ENCODE measurements around the gene PNPLA2. TPM values are rescaled to one million over a fixed set of nuclear protein-coding genes. Genes with fewer than 3 reads are reported as not detected.
A peak's percentile ranks its signal among the peaks of the same experiment; 100 is the strongest.

Gene PNPLA2
- total RNA-seq, 2 experiments from 2014 or later = 29.7 to 32.0 TPM

GRCh38 chr11:839875-840617 is 21.3 kb downstream of the PNPLA2 start:
- CTCF ChIA-PET = interaction anchor here (1.1 kb wide), 1 partner anchor 56 kb away, joined by 3 read pairs; no protein-coding TSS in a partner anchor
- intact Hi-C loops (cut with micrococcal nuclease) = no loop called here
- DNase-seq = no peak

GRCh38 chr11:841981-842369 is 23.3 kb downstream of the PNPLA2 start:
- POLR2A ChIA-PET = interaction anchor here (0.7 to 21.1 kb wide), 6 partner anchors 14 to 85 kb away, joined by 3 to 273 read pairs (median 5); partner anchors contain the start of genes CD151, CRACR2B, PNPLA2 and RPLP2
- peak overlapping the region; percentile 85 for H3K4me3 Mint-ChIP-seq
- DNase-seq (no peak), ATAC-seq (peak; percentile 24)
- H3K27ac Mint-ChIP-seq = peak overlapping the region; percentile 87
- intact Hi-C loops (cut with micrococcal nuclease) = no loop called here
- no peaks in the 10 kb centered on the region for H3K9me3 Mint-ChIP-seq
- H3K27me3 Mint-ChIP-seq = peaks cover 2% of the 10 kb centered on the region
- CTCF ChIA-PET = interaction anchor here (1.4 to 1.5 kb wide), 2 partner anchors 14 to 31 kb away, joined by 3 read pairs; partner anchors contain the start of gene CRACR2B
- H3K4me1 Mint-ChIP-seq (ENCODE audit: low read depth) = peaks cover 33% of the 10 kb centered on the region
- H3K36me3 Mint-ChIP-seq (ENCODE audit: low read depth) = peaks cover 19% of the 10 kb centered on the region
- TF ChIP-seq CTCF (IDR thresholded peaks at IDR 0.05) = no peak

More at GRCh38 chr11:839875-840617, 21.3 kb downstream of the PNPLA2 start:
- no peak for TF ChIP-seq CTCF (IDR thresholded peaks at IDR 0.05)
- Mint-ChIP-seq H3K4me3 (peak overlapping the region; percentile 85), H3K27ac (no peak overlapping the region), H3K27me3 (no peaks in the 10 kb centered on the region), H3K9me3 (no peaks in the 10 kb centered on the region), H3K4me1 (ENCODE audit: low read depth) (peaks cover 33% of the 10 kb centered on the region), H3K36me3 (ENCODE audit: low read depth) (peaks cover 19% of the 10 kb centered on the region)
- ATAC-seq = no peak
- POLR2A ChIA-PET = interaction anchor here (0.9 to 21.1 kb wide), 3 partner anchors 12 to 24 kb away, joined by 3 to 273 read pairs (median 81); partner anchors contain the start of genes CD151, CRACR2B, PNPLA2 and RPLP2

GRCh38 chr11:842370-843002 is 23.8 kb downstream of the PNPLA2 start, which contains the start of the genes POLR2L and TSPAN4:
Gene POLR2L (minus strand): TSS chr11:842529. CDS start chr11:842508, 21 bp downstream.
Gene TSPAN4 (plus strand): TSS chr11:842852. CDS start chr11:850305, 7,453 bp downstream.
- ATAC-seq (peak; percentile 79), DNase-seq (peak; percentile 92)
- peaks cover 33% of the 10 kb centered on the region for H3K4me1 Mint-ChIP-seq (ENCODE audit: low read depth)
- ChIA-PET CTCF (interaction anchor here (1.0 to 1.5 kb wide), 4 partner anchors 12 to 31 kb away, joined by 3 to 5 read pairs (median 3); partner anchors contain the start of genes CRACR2B and PNPLA2), POLR2A (interaction anchor here (1.0 to 21.1 kb wide), 5 partner anchors 8 to 68 kb away, joined by 6 to 273 read pairs (median 11); partner anchors contain the start of genes CD151, CHID1, CRACR2B and PNPLA2)
- no peaks in the 10 kb centered on the region for H3K9me3 Mint-ChIP-seq
- H3K27me3 Mint-ChIP-seq = peaks cover 2% of the 10 kb centered on the region
- peak within 1 kb of the TSS; percentile 87 for H3K27ac Mint-ChIP-seq
- peaks cover 19% of the 10 kb centered on the region for H3K36me3 Mint-ChIP-seq (ENCODE audit: low read depth)
- peak within 1 kb of the TSS; percentile 85 for H3K4me3 Mint-ChIP-seq
- no peak for TF ChIP-seq CTCF (IDR thresholded peaks at IDR 0.05)
- intact Hi-C loops (cut with micrococcal nuclease) = no loop called here

GRCh38 chr11:843086-843734 is 24.5 kb downstream of the PNPLA2 start:
- no peaks in the 10 kb centered on the region for H3K9me3 Mint-ChIP-seq
- no peak for DNase-seq
- H3K27me3 Mint-ChIP-seq = peaks cover 2% of the 10 kb centered on the region
- peak overlapping the region; percentile 78 for H3K4me3 Mint-ChIP-seq
- POLR2A ChIA-PET = interaction anchor here (1.0 to 21.1 kb wide), 5 partner anchors 9 to 67 kb away, joined by 6 to 273 read pairs (median 11); partner anchors contain the start of genes CD151, CHID1, CRACR2B and PNPLA2
- peaks cover 30% of the 10 kb centered on the region for H3K4me1 Mint-ChIP-seq (ENCODE audit: low read depth)
- ATAC-seq = no peak
- CTCF ChIA-PET = interaction anchor here (1.0 to 1.4 kb wide), 4 partner anchors 8 to 24 kb away, joined by 3 to 5 read pairs (median 4); partner anchors contain the start of genes CRACR2B and PNPLA2
- peaks cover 15% of the 10 kb centered on the region for H3K36me3 Mint-ChIP-seq (ENCODE audit: low read depth)
- peak; percentile 49 for TF ChIP-seq CTCF (IDR thresholded peaks at IDR 0.05)
- peak overlapping the region; percentile 25 for H3K27ac Mint-ChIP-seq
- intact Hi-C loops (cut with micrococcal nuclease) = no loop called here

Measured in activated CD8-positive, alpha-beta T cell treated with anti-CD3 and anti-CD28 coated beads for 36 hours (primary cell).